Activated CD8-positive, alpha-beta memory T cell treated with anti-CD3 and anti-CD28 coated beads, Interleukin-2, amount 10 ng/mL, durations not matched to agents 7 days and 5 days (primary cell): ENCODE results near the gene MAP3K14. TPM values are rescaled to one million over a fixed set of nuclear protein-coding genes. Genes with fewer than 3 reads are reported as not detected.
A peak's percentile ranks its signal among the peaks of the same experiment; 100 is the strongest.

Source experiments
- ATAC-seq: fragments of 150-1000 bp; cut with Tn5 transposase; one replicate; pipeline ENCODE4 v1.10.0; 2021; ENCODE audit warnings: moderate library complexity
- CTCF ChIA-PET: fragments of 350-600 bp; sonication (Branson Sonifier 250); formaldehyde crosslinking; loops from one replicate; lab custom pipeline; 2021; ENCODE audit warnings: antibody characterized with exemption; lab: Charles Lee
- DNase-seq: peaks from one replicate; pipeline ENCODE4 v3.0.0-alpha.2; 2020
- H3K27ac Mint-ChIP-seq: one replicate; pipeline ENCODE4 v1.8.0; 2021; ENCODE audit warnings: mild to moderate bottlenecking, mixed read lengths
- H3K27me3 Mint-ChIP-seq: one replicate; pipeline ENCODE4 v1.8.0; 2021; ENCODE audit warnings: mixed read lengths
- H3K36me3 Mint-ChIP-seq: one replicate; pipeline ENCODE4 v1.8.0; 2021; ENCODE audit warnings: mild to moderate bottlenecking, mixed read lengths
- H3K4me1 Mint-ChIP-seq: one replicate; pipeline ENCODE4 v1.8.0; 2021; ENCODE audit warnings: mixed read lengths
- H3K4me3 Mint-ChIP-seq: one replicate; pipeline ENCODE4 v1.8.0; 2021; ENCODE audit warnings: mild to moderate bottlenecking, moderate library complexity, mixed read lengths
- H3K9me3 Mint-ChIP-seq: one replicate; pipeline ENCODE4 v1.8.0; 2022; ENCODE audit warnings: low read depth, mixed read lengths
- total RNA-seq, 2 experiments: library from RNA; stranded (reverse); gene quantifications; one replicate each; pipeline ENCODE4 v1.2.3, GENCODE V29; 2021

The MAP3K14 gene
- total RNA-seq, 2 experiments from 2014 or later: 39.3 to 43.0 TPM

DNA sequence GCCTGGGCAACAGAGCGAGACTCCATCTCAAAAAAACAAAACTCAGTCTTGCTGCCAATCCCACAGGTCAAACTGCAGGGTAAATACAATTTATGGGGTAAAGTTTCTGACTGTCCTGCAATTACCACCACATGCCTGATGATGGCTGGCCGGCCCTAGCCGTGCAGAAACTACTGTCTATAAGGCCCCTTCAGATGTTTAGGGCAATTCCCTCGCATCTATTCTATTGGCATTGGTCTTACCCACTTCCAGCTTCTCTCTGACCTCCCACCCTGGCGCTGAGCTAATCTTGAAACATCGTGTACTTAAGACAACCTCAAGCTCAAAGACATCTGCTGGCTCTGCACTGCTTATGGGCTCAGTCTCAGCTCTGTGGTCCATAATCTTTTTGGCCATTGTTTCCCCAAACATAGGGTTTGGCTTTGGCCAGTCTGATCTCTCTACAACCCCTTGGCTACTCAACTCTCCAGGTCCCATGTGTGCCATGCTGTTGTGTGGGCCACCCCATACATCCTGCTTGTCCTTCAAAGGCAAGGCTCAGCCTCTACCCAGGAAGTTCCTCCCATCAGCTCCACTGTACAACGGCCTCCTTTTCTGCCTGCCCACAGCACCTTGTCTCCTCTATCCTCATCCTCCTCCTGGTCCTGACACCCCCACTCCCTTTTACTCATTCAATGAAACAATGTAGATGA lies 16.6 kb downstream of the MAP3K14 start:
- Mint-ChIP-seq H3K4me1 (peaks cover 86% of the 10 kb centered on the region), H3K27me3 (no peaks in the 10 kb centered on the region), H3K9me3 (no peaks in the 10 kb centered on the region), H3K27ac (peak overlapping the region; percentile 76), H3K36me3 (peaks cover 38% of the 10 kb centered on the region), H3K4me3 (no peak overlapping the region)
- peak; percentile 13 for ATAC-seq
- DNase-seq: no peak
- CTCF ChIA-PET: interaction anchor here (1.1 to 2.0 kb wide), 5 partner anchors 12 to 85 kb away, joined by 3 to 11 read pairs (median 6); no protein-coding TSS in a partner anchor

DNA sequence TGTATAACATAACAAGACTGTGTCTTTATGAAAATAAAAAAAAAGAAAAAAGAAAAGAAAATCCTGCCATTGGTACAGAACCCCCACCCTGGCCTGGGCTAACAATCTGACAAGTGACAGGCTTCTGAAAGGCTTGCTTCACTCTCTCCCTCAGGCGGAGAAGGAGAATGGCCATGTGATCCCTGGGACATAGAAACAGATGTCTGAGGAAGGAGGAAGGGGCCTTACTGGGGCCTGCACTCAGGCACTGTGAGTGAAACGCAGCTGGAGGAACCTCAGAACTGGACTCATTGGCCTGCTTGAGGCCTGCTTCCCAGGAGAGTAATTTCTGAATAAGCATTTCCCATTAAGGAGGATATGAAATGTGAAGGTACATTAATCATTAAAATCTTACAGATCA lies 17.5 kb downstream of the MAP3K14 start:
- no peak for ATAC-seq
- CTCF ChIA-PET: interaction anchor here (0.7 to 1.3 kb wide), 5 partner anchors 13 to 86 kb away, joined by 3 to 5 read pairs (median 3); no protein-coding TSS in a partner anchor
- Mint-ChIP-seq H3K36me3 (peaks cover 36% of the 10 kb centered on the region), H3K27me3 (no peaks in the 10 kb centered on the region), H3K27ac (peak overlapping the region; percentile 63), H3K4me1 (peaks cover 87% of the 10 kb centered on the region), H3K4me3 (no peak overlapping the region), H3K9me3 (no peaks in the 10 kb centered on the region)
- DNase-seq: no peak

DNA sequence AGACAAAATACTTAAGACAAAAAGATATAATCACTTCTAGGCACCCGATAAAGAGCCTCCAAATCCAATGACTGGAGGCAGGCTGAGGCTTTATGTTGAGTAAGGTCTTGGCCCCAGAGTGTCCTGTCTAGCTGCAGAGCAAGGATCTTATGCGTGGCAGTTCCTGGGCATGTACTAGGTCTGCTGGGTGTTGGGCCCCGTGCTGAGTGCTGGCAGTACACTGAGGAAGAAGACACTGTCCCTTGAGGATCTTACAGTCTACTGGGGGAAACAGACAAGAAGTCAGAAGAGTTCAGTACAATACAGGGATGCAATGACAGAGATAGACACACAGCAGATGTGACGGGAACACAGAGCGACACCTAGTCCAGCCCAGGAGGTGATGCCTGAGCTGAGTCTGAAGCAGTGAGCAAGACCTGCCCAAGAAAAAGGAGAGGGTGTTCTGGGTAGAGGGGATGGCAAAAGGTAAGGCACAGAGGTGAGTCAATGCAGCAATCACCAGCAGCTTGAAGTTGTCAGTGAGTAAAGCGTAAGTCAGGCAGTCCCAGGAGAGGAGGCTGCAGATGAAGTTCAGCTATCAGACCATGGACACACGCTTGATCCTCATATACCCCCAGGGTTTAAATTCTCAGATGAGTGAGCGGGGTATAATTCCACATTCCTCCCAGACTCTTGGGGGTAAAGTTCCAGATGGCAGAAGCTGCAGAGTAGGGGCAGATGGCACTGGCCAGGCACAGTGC lies 18.1 kb downstream of the MAP3K14 start:
- CTCF ChIA-PET: interaction anchor here (0.7 to 1.1 kb wide), 5 partner anchors 13 to 87 kb away, joined by 3 to 5 read pairs (median 3); no protein-coding TSS in a partner anchor
- Mint-ChIP-seq H3K4me3 (no peak overlapping the region), H3K36me3 (peaks cover 32% of the 10 kb centered on the region)

DNA sequence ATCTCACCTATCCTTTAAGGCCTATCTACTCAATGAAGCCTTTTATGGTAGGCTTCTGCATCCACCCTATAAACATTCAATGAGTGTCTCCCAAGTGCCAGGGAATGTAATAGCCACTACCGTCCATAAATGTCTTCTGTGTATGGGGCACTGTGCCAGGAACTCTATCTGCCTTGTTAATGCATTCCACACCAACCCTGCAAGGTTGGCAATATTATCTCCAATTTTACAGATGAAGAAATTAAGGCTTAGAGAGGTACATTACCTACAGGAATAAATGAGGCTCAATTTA lies 20.0 kb downstream of the MAP3K14 start:
- peaks cover 29% of the 10 kb centered on the region for H3K36me3 Mint-ChIP-seq
- DNase-seq (no peak), ATAC-seq (no peak)
- peak overlapping the region; percentile 72 for H3K27ac Mint-ChIP-seq
- H3K27me3 Mint-ChIP-seq: no peaks in the 10 kb centered on the region
- H3K4me3 Mint-ChIP-seq: no peak overlapping the region
- no peaks in the 10 kb centered on the region for H3K9me3 Mint-ChIP-seq
- H3K4me1 Mint-ChIP-seq: peaks cover 87% of the 10 kb centered on the region
- CTCF ChIA-PET: interaction anchor here (2.7 to 3.4 kb wide), 2 partner anchors 13 to 89 kb away, joined by 10 to 13 read pairs; no protein-coding TSS in a partner anchor

More for the DNA sequence above, 18.1 kb downstream of the MAP3K14 start:
- H3K9me3 Mint-ChIP-seq: no peaks in the 10 kb centered on the region
- no peaks in the 10 kb centered on the region for H3K27me3 Mint-ChIP-seq
- ATAC-seq (no peak), DNase-seq (no peak)
- peak overlapping the region; percentile 0 for H3K27ac Mint-ChIP-seq
- H3K4me1 Mint-ChIP-seq: peaks cover 88% of the 10 kb centered on the region

DNA sequence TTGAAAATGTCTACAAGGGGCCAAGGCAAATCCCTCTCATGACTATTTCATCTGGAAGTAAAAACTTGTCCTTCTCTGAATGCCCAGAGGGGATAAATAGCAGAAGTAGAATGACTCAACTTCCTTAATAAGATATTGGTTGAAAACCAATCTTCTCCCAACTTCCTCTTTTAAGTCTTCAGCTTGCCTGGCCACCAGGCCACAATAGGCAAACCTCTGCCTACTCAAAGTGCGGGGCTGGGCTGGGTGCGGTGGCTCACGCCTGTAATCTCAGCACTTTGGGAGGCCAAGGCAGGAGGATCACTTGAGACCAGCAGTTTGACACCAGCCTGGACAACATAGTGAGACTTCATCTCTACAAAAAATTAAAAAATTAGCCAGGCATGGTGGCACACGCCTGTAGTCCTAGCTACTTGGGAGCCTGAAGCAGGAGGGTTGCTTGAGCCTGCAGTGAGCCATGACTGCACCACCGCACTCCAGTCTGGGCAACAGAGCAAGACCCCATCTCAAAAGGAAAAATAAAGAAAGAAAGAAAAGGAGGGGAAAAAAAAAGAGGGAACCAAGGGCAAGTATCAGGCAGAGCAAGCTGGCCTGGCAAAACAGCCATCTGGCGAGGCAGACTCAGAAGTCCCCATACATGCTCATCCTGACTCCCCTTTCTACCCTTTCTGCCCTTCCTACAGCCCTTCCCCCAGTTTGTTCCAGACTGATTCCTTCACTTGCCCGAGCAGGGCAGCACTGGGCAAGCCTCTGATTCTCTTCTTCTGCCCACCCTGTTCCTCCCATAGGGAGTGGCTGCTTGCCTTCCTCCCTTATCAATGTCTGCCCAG lies 20.6 kb downstream of the MAP3K14 start:
- peaks cover 30% of the 10 kb centered on the region for H3K36me3 Mint-ChIP-seq
- H3K9me3 Mint-ChIP-seq: no peaks in the 10 kb centered on the region
- DNase-seq: no peak

DNA sequence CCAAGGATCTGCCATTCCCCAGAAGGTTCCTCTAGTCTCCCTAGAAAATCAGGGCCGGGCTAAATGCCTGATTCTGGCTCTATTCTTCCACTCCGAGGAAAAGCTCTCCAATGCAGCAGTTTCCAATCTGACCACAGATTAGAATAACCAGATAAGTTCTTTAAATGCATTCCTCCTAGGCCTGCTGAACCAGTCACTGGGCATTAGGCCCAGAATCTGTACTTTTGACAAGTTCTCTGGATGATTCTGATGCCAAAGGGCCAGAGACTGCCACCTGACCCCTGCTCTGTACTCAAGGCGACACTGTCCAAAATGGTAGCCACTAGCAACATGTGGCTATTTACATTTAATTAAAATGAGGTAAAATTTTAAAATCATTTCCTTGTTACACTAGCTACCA lies 22.3 kb downstream of the MAP3K14 start:
- Mint-ChIP-seq H3K27me3 (no peaks in the 10 kb centered on the region), H3K27ac (peak overlapping the region; percentile 61), H3K9me3 (no peaks in the 10 kb centered on the region), H3K4me3 (no peak overlapping the region), H3K36me3 (peaks cover 41% of the 10 kb centered on the region), H3K4me1 (peaks cover 90% of the 10 kb centered on the region)
- ATAC-seq (no peak), DNase-seq (no peak)
- CTCF ChIA-PET: interaction anchor here (0.6 to 5.2 kb wide), 9 partner anchors 11 to 140 kb away, joined by 3 to 36 read pairs (median 9); no protein-coding TSS in a partner anchor

More for the DNA sequence above, 20.6 kb downstream of the MAP3K14 start:
- Mint-ChIP-seq H3K4me1 (peaks cover 88% of the 10 kb centered on the region), H3K27me3 (no peaks in the 10 kb centered on the region), H3K4me3 (no peak overlapping the region), H3K27ac (peak overlapping the region; percentile 72)
- ATAC-seq: peak; percentile 14
- CTCF ChIA-PET: interaction anchor here (0.8 to 5.2 kb wide), 11 partner anchors 13 to 161 kb away, joined by 3 to 36 read pairs (median 5); partner anchors contain the start of gene ACBD4

DNA sequence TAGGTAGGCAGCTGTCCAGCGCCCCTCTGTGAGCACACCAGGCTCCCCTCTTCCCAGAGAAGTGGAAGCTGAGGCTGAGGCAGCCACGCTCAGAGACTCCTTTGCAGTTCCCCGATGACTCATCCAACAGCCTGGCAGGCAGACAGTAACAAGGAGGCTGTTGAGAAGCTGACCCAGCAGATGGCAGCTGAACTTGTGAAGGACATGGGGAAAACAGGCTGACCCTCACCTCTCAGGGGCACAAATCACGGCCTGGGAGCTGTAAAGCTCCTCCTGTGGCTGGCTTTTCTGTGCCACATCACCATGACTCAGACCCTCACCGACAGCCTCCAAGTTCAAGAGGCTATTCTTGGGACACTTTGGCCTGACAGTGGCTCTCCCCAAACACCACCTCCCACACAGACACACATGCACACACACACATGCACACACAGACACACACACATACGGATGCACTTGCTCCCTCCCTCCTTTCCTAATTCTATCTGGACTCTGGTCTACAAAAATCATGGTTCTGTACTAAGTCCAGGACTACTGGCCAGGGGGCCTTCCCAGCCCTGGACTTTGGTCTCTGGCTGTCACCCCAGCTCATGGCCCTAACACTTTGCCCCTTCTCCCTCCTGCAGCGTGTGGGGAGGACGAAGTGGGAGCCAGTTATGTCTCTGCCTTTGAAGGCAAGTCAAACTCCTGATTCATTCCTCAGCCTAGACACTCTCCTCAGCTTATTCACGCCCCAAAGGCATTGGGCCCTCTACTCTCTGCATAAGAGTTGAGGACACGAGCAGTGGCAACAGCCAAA lies 23.2 kb downstream of the MAP3K14 start:
- H3K4me1 Mint-ChIP-seq: peaks cover 82% of the 10 kb centered on the region
- CTCF ChIA-PET: interaction anchor here (0.9 to 5.2 kb wide), 12 partner anchors 9 to 133 kb away, joined by 3 to 36 read pairs (median 4); partner anchors contain the start of gene MAP3K14
- DNase-seq: no peak
- no peaks in the 10 kb centered on the region for H3K9me3 Mint-ChIP-seq
- H3K27ac Mint-ChIP-seq: peak overlapping the region; percentile 61
- ATAC-seq: peak; percentile 55
- H3K4me3 Mint-ChIP-seq: no peak overlapping the region
- peaks cover 36% of the 10 kb centered on the region for H3K36me3 Mint-ChIP-seq
- no peaks in the 10 kb centered on the region for H3K27me3 Mint-ChIP-seq

DNA sequence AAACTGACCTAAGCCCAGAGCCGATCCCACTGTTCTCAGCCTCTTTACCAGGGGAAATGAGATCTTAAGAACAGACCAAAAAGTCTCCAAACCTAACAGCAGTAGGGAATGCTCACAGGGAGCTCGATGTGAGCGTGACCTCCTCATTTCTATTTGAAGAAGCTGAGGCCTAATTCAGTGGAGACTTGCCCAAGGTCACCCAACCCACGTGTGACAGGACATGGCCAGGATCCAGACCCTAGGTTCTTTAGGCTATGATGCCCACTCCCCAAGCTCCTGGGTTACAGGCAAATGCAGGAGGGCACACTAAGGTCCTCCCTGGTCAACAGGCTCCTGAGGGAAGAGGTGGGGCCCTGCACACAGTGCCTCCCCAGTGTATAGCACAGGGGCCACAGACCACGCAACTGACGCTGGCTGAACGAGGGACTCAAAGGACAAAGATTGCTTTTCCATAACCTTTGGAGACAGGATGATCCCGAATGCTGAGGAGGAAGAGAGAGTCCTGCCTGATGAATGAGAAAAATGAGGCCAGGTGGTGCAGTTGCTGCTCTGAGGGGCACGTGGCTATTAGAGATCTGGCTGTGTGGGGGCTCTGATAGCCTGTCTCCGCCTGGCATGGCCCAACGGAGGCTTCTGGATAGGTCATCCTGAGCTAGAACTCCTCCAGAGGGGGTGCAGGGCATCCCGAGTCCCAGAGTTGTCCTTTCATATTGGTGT lies 24.0 kb downstream of the MAP3K14 start:
- Mint-ChIP-seq H3K4me1 (peaks cover 76% of the 10 kb centered on the region), H3K27me3 (no peaks in the 10 kb centered on the region), H3K36me3 (peaks cover 31% of the 10 kb centered on the region), H3K27ac (peak overlapping the region; percentile 73), H3K9me3 (no peaks in the 10 kb centered on the region), H3K4me3 (no peak overlapping the region)
- CTCF ChIA-PET: interaction anchor here (0.6 to 5.2 kb wide), 13 partner anchors 10 to 157 kb away, joined by 3 to 36 read pairs (median 4); partner anchors contain the start of genes ACBD4 and MAP3K14
- DNase-seq: no peak
- peak; percentile 5 for ATAC-seq

DNA sequence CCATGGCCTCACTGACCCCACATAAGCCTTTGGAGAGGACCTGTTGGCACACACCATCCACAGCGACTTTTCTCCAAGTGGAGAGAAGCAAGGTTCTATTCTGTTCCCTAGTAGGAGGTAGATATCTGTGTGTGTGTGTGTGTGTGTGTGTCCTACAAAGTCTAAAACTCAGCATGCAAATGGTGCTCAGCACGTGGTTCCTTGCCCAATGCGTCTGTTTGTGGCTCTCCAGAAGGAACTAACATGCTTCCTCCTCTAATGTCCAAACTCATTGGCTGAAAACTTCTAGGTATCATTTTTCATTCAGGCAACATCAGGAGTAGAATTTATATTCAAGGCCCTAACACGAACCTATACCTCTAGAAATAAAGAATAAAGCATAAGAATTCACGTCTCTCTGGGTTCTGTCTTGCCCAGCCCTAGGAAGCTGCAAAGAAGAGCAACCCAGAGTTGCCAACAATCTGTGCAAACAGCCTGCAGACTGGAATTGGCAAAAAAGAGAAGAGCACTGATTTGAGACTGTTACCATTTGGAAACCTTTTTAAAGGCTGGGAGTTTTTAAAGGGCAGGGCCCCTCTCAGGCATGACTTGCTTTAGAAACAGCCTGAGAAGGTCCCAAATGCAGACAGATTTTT lies 25.5 kb downstream of the MAP3K14 start:
- H3K4me1 Mint-ChIP-seq: peaks cover 61% of the 10 kb centered on the region
- ATAC-seq (no peak), DNase-seq (no peak)
- no peaks in the 10 kb centered on the region for H3K9me3 Mint-ChIP-seq
- no peaks in the 10 kb centered on the region for H3K27me3 Mint-ChIP-seq
- H3K27ac Mint-ChIP-seq: peak overlapping the region; percentile 48
- CTCF ChIA-PET: interaction anchor here (1.5 to 5.2 kb wide), 5 partner anchors 15 to 156 kb away, joined by 4 to 36 read pairs (median 9); partner anchors contain the start of genes ACBD4 and MAP3K14
- peaks cover 29% of the 10 kb centered on the region for H3K36me3 Mint-ChIP-seq
- H3K4me3 Mint-ChIP-seq: no peak overlapping the region

DNA sequence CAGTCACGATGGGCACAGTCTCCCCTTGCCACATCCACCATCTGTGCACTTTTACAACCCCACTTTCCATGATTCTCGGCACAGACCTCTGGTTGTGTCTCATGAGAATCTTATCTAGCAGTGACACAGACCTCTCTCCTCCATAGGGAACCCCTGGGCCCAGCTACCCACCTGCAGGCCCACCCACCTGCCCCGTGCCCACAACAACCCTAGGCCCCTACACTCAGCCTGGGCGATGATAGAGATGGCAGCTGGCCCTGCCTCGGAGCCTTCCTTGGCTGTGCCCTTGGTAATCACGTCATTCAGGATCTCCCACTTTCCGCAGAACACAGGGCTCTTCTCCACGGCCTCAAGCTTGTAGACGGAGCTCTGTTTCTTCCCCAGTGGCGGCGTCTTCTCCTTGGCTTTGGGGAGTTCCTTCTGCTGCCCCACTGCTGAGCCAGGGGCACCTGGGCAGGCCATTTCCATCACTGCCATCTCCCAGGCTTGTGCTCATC lies 26.5 kb downstream of the MAP3K14 start:
- ATAC-seq (no peak), DNase-seq (no peak)
- H3K27ac Mint-ChIP-seq: peak overlapping the region; percentile 48
- no peak overlapping the region for H3K4me3 Mint-ChIP-seq
- H3K9me3 Mint-ChIP-seq: no peaks in the 10 kb centered on the region
- H3K36me3 Mint-ChIP-seq: peaks cover 28% of the 10 kb centered on the region
- no peaks in the 10 kb centered on the region for H3K27me3 Mint-ChIP-seq
- peaks cover 51% of the 10 kb centered on the region for H3K4me1 Mint-ChIP-seq
- CTCF ChIA-PET: no interaction called here
